PFSK-1 (cell line): ENCODE measurements around the gene CSNK1G1.

Experiments used
- FOXP2 ChIP-seq: optimal IDR thresholded peaks from 2 replicates; pipeline ENCODE3; 2011; ENCODE audit warnings: borderline replicate concordance, control low read depth, inconsistent platforms; ENCODE audit not compliant: insufficient read depth; ENCODE audit errors: extremely low read length, extremely low read depth
- POLR2AphosphoS5 ChIP-seq: IDR thresholded peaks from 2 replicates; pipeline ENCODE4 v1.6.1; 2012; ENCODE audit warnings: low read depth, mild to moderate bottlenecking, control low read depth, low read length, moderate library complexity
- SIN3A ChIP-seq: IDR thresholded peaks from 2 replicates; pipeline ENCODE4 v1.6.1; 2012; ENCODE audit warnings: mild to moderate bottlenecking, low read length, moderate library complexity, borderline replicate concordance; ENCODE audit not compliant: insufficient read depth
- TAF1 ChIP-seq: IDR thresholded peaks from 2 replicates; pipeline ENCODE4 v1.6.1; 2012; ENCODE audit warnings: low read length, control low read depth, borderline replicate concordance; ENCODE audit not compliant: insufficient read depth
- TF ChIP-seq, protein P1 (sequence below), 2 experiments: IDR thresholded peaks; 2 replicates each; pipeline versions ENCODE4 v1.6.1 to v1.8.0; 2011 to 2012; ENCODE audit warnings: low read depth in 2 of 2, low read length in 2 of 2, control low read depth in 1 of 2, inconsistent platforms in 1 of 2, mild to moderate bottlenecking in 1 of 2, moderate library complexity in 1 of 2; ENCODE audit not compliant: insufficient read depth in 1 of 2

CSNK1G1 gene

DNA sequence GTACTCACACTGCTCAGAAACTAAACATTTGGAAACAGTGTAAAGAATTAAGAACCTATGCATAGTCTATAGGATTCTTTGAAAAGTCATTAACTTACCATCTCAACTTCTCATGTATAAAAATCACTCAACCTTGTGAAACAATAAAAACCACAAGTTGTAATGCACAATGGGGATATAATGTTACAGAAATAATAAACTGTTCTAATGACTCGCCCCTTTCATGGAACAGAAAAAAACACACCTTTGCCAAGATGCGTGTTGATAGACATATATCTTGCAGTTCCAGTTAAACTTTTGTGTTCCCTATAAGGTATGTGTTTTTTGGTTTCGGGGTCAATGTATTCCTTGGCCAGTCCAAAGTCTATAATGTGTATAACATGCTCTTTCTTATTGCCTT, 142.3 kb downstream of the CSNK1G1 start:
- TF ChIP-seq SIN3A (no peak), FOXP2 (no peak), TAF1 (no peak), POLR2AphosphoS5 (no peak)
- TF ChIP-seq, protein P1, sequence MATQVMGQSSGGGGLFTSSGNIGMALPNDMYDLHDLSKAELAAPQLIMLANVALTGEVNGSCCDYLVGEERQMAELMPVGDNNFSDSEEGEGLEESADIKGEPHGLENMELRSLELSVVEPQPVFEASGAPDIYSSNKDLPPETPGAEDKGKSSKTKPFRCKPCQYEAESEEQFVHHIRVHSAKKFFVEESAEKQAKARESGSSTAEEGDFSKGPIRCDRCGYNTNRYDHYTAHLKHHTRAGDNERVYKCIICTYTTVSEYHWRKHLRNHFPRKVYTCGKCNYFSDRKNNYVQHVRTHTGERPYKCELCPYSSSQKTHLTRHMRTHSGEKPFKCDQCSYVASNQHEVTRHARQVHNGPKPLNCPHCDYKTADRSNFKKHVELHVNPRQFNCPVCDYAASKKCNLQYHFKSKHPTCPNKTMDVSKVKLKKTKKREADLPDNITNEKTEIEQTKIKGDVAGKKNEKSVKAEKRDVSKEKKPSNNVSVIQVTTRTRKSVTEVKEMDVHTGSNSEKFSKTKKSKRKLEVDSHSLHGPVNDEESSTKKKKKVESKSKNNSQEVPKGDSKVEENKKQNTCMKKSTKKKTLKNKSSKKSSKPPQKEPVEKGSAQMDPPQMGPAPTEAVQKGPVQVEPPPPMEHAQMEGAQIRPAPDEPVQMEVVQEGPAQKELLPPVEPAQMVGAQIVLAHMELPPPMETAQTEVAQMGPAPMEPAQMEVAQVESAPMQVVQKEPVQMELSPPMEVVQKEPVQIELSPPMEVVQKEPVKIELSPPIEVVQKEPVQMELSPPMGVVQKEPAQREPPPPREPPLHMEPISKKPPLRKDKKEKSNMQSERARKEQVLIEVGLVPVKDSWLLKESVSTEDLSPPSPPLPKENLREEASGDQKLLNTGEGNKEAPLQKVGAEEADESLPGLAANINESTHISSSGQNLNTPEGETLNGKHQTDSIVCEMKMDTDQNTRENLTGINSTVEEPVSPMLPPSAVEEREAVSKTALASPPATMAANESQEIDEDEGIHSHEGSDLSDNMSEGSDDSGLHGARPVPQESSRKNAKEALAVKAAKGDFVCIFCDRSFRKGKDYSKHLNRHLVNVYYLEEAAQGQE (IDR thresholded peaks at IDR 0.05; ENCODE audit: insufficient read depth in 1 of 2, low read depth in 2 of 2, low read length in 2 of 2) = no peak

DNA sequence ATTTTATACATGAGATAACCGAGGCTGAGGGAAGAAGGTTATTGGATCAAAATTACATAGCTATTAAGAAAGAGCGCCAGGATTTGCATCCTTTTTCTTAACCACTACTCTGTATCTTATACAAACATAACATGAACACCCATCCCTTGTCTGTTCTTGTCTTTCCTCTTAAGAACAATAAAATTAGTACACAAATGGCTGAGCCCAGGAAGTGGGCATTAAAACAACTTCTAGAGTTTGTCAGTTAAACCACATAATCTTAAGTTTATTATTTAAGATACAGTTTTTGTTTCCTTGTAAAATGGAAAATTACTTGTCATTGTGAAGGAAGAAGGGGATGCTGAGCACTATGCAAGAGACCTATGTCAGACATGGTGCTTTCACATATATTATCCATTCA, 144.3 kb downstream of the CSNK1G1 start:
- TF ChIP-seq SIN3A (no peak), FOXP2 (no peak)

DNA sequence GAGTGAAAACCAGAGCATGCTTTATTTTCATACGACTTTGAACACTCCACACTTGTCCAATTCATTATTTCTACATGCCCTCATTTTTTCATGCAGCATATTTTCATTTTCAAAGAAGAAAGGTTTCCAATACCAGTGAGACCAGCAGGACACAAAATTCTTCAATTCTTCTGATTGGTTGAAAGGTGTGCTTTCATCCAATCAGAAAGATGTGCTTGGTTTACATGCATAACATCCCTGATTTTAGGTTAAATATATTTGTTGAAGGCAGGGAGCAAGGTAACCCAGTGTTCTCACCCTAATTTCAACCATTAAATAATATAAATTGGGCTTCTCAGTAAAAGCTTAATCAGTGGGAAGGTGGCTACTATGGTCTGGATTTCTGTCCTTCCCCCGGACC, 145.6 kb downstream of the CSNK1G1 start:
- TF ChIP-seq, protein P1 (IDR thresholded peaks at IDR 0.05; ENCODE audit: insufficient read depth in 1 of 2, low read depth in 2 of 2, low read length in 2 of 2) = no peak
- TF ChIP-seq FOXP2 = no peak
- TF ChIP-seq POLR2AphosphoS5 = no peak
- no peak for TF ChIP-seq SIN3A
- no peak for TF ChIP-seq TAF1

DNA sequence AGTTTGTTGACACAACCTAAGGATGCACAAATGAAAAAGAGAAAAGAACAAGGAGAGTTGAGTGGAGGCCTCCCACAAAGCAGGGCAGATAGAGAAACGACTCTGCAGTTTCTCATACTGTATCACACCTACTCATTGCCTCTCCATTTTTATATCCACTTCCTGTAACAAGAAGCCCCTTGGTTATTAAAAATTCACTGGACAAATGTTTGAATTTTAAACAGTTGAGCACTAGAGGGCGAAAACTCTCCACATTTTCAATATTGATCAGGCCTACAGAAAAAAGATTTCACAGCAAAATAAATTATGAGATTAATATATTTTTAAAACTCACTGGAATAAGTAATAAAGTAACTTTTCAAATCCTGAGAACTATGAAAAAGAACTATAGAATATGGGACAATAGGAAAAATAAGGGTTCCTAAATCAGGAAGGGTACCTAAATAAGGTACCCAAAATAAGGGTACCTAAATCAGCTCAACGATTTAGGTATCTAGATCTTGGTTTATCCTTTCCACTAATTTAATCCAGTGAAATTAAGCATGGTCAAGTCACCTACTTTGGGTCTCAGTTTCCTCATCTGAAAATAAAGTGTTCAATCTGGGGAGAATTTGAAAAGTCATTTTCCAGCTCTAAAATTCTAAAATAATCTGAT, 146.2 kb downstream of the CSNK1G1 start:
- TF ChIP-seq POLR2AphosphoS5 (no peak), SIN3A (no peak), TAF1 (no peak), FOXP2 (no peak)
- TF ChIP-seq, protein P1 (IDR thresholded peaks at IDR 0.05; ENCODE audit: insufficient read depth in 1 of 2, low read depth in 2 of 2, low read length in 2 of 2) = no peak

DNA sequence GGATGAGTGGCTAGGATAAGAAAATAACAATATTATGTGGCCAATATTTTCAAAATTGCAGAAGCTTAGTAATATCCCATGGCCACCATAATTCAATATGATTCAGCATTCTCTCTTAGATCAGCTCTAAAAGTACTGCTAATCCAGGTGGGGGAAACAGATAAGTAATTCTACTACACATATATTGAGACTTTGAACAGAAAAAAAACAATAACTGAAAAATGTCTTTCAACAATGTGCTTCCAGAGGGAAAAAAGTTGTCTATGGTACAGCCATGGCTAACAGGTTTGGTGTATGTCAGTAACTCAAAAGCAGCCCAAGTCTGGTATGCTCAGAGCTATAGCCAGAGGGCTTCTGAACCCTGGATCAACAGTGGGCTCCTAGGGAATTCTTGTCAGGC, 150.8 kb downstream of the CSNK1G1 start:
- no peak for TF ChIP-seq TAF1

DNA sequence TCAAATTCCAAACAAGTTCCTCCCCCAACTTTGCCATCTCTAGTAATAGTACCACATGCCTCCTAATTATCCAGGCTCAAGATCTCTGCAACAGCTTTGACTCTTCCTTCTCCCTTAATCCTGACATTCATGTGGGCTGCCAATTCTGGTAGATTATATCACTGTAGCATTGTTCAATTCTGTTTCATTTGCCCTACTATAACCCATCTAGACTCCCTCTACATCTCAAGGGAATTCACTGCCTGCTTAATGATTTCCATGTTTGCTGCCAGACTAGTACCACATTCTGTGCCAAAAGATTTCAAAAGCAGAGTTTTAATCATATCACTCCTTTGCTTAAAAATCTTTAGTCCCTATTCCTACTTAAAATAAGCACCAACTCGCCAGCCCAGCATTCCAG, 158.5 kb downstream of the CSNK1G1 start:
- TF ChIP-seq TAF1 = no peak
- TF ChIP-seq FOXP2 = no peak
- TF ChIP-seq SIN3A = no peak
- TF ChIP-seq, protein P1 (IDR thresholded peaks at IDR 0.05; ENCODE audit: insufficient read depth in 1 of 2, low read depth in 2 of 2, low read length in 2 of 2) = no peak
- no peak for TF ChIP-seq POLR2AphosphoS5
